GM18870 (cell line): ENCODE data around the gene PPARA.

Experiments used
- ATAC-seq: cut with Tn5 transposase; IDR thresholded peaks from one replicate; pipeline ENCODE4 v1.9.1; 2021; ENCODE audit warnings: moderate library complexity; ENCODE audit not compliant: unreplicated experiment

The PPARA gene

GRCh38 chr22:46290121-46290842 is 140.0 kb downstream of the PPARA start:
- no peak for ATAC-seq

- ATAC-seq = no peak
Observed at GRCh38 chr22:46290843-46291785, 140.8 kb downstream of the PPARA start.

DNA sequence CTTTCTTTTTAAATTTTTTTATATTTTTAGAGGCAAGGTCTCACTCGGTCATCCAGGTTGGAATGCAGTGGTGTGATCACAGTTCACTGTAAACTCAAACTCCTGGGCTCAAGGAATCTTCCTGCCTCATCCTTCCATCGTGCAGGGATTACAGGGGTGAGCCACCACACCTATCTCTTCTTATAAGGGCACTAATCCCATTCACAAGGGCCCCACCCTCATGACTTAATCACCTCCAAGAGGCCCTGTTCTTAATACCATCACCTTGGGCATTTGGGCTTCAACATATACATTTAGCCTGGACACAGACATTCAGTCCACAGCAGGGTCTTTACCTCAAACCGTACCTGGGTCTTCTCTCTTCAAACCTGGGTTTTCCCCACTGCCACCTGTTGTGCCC is 141.8 kb downstream of the PPARA start:
- no peak for ATAC-seq

GRCh38 chr22:46292732-46293131 is 142.4 kb downstream of the PPARA start:
- ATAC-seq = no peak
